ENCODE measurements around the gene BPHL. TPM values are rescaled to one million over a fixed set of nuclear protein-coding genes. Genes with fewer than 3 reads are reported as not detected.

The BPHL gene
- total and polyA plus RNA-seq, 2 experiments from 2014 or later, result 22.8 to 45.5 TPM

- H3K36me3 Mint-ChIP-seq (ENCODE audit: low read depth), result peaks cover 98% of the 10 kb centered on the region
- H4K20me1 ChIP-seq (replicated peaks; ENCODE audit: insufficient read depth), result no peaks in the 10 kb centered on the region
- H3K27ac ChIP-seq (ENCODE audit: low read depth), result peak overlapping the region; percentile 77; the same call in 1 of the 2 replicates
- peaks cover 9% of the 10 kb centered on the region for H3K79me2 ChIP-seq (replicated peaks; ENCODE audit: insufficient read depth)
- H3K4me1 ChIP-seq (ENCODE audit: insufficient read depth), result peaks cover 3% of the 10 kb centered on the region; the same call in 1 of the 2 replicates
- H3K4me1 Mint-ChIP-seq, result peaks cover 11% of the 10 kb centered on the region
- H3K9me2 ChIP-seq (ENCODE audit: insufficient read depth), result no peaks in the 10 kb centered on the region
- no peaks in the 10 kb centered on the region for H3K27me3 ChIP-seq (ENCODE audit: insufficient read depth)
- ATAC-seq (peak; percentile 40; the same call in 2 of the 3 replicates), DNase-seq (ENCODE audit: low spot score) (no peak)
- H3K36me3 ChIP-seq (ENCODE audit: insufficient read depth), result peaks cover 63% of the 10 kb centered on the region
- no peak overlapping the region for H3K4me3 Mint-ChIP-seq
- H2AFZ ChIP-seq, result no peak overlapping the region
- peaks cover 5% of the 10 kb centered on the region for H3K27me3 Mint-ChIP-seq (ENCODE audit: insufficient read depth, low read depth, poor library complexity)
- no peak for TF ChIP-seq EZH2phosphoT487 (IDR thresholded peaks at IDR 0.05; ENCODE audit: unreplicated experiment)
- H3K4me2 ChIP-seq, result no peak overlapping the region
- H3K4me3 ChIP-seq, result no peak overlapping the region
- peaks cover 39% of the 10 kb centered on the region for H3K9me3 Mint-ChIP-seq
- no peak overlapping the region for H3K27ac Mint-ChIP-seq
- peaks cover 7% of the 10 kb centered on the region; the same call in 1 of the 2 replicates for H3F3A ChIP-seq (replicated peaks; ENCODE audit: low read depth)
Observed at GRCh38 chr6:3081960-3082359, 36.6 kb upstream of the BPHL start.

GRCh38 chr6:3085074-3085473, 33.4 kb upstream of the BPHL start:
- H3K4me2 ChIP-seq, result no peak overlapping the region
- H3K27ac Mint-ChIP-seq, result no peak overlapping the region
- no peaks in the 10 kb centered on the region for H4K20me1 ChIP-seq (replicated peaks; ENCODE audit: insufficient read depth)
- peaks cover 6% of the 10 kb centered on the region for H3K4me1 Mint-ChIP-seq
- H2AFZ ChIP-seq, result no peak overlapping the region
- H3K36me3 Mint-ChIP-seq (ENCODE audit: low read depth), result peaks cover 98% of the 10 kb centered on the region
- DNase-seq (ENCODE audit: low spot score), result no peak
- no peak overlapping the region for H3K4me3 Mint-ChIP-seq
- H3K9me2 ChIP-seq (ENCODE audit: insufficient read depth), result no peaks in the 10 kb centered on the region
- no peak overlapping the region for H3K27ac ChIP-seq (ENCODE audit: low read depth)
- no peak overlapping the region for H3K4me3 ChIP-seq
- H3K79me2 ChIP-seq (replicated peaks; ENCODE audit: insufficient read depth), result no peaks in the 10 kb centered on the region
- no peak for ATAC-seq
- H3K9me3 Mint-ChIP-seq, result peaks cover 68% of the 10 kb centered on the region
- H3K4me1 ChIP-seq (ENCODE audit: insufficient read depth), result peaks cover 3% of the 10 kb centered on the region; the same call in 1 of the 2 replicates
- H3K27me3 Mint-ChIP-seq (ENCODE audit: insufficient read depth, low read depth, poor library complexity), result peaks cover 15% of the 10 kb centered on the region
- H3K36me3 ChIP-seq (ENCODE audit: insufficient read depth), result peaks cover 83% of the 10 kb centered on the region
- H3K27me3 ChIP-seq (ENCODE audit: insufficient read depth), result no peaks in the 10 kb centered on the region
- H3F3A ChIP-seq (replicated peaks; ENCODE audit: low read depth), result peaks cover 21% of the 10 kb centered on the region
- TF ChIP-seq ETS1 (IDR thresholded peaks at IDR 0.05) (no peak), NANOG (IDR thresholded peaks at IDR 0.05; ENCODE audit: borderline replicate concordance) (no peak), EZH2phosphoT487 (IDR thresholded peaks at IDR 0.05; ENCODE audit: unreplicated experiment) (no peak), ZNF462 (CRISPR knock-in tag; IDR thresholded peaks at IDR 0.05) (no peak), STAT1 (IDR thresholded peaks at IDR 0.05; ENCODE audit: unreplicated experiment) (no peak), EZH2 (IDR thresholded peaks at IDR 0.05; ENCODE audit: low read depth, unreplicated experiment) (no peak), ZNF331 (CRISPR knock-in tag; IDR thresholded peaks at IDR 0.05; ENCODE audit: low read depth) (no peak), JUNB (IDR thresholded peaks at IDR 0.05; ENCODE audit: unreplicated experiment) (no peak), POLR2AphosphoS5 (IDR thresholded peaks at IDR 0.05; ENCODE audit: low read depth) (no peak), ZNF114 (CRISPR knock-in tag; IDR thresholded peaks at IDR 0.05) (no peak), REST (IDR thresholded peaks at IDR 0.05; ENCODE audit: unreplicated experiment) (no peak)
